CD4-positive, alpha-beta T cell (primary cell): ENCODE measurements around the gene RASA3. TPM values are rescaled to one million over a fixed set of nuclear protein-coding genes. Genes with fewer than 3 reads are reported as not detected.
A peak's percentile ranks its signal among the peaks of the same experiment; 100 is the strongest.

Source experiments
- ATAC-seq: fragments of 200-7000 bp; cut with Tn5 transposase; one replicate; pipeline ENCODE4 v1.10.0; 2022; ENCODE audit warnings: mild to moderate bottlenecking; ENCODE audit not compliant: poor library complexity
- CTCF ChIA-PET: fragments of 350-600 bp; sonication (Branson Sonifier 250); formaldehyde crosslinking; loops from one replicate; lab custom pipeline; 2021; ENCODE audit warnings: antibody characterized with exemption, inconsistent platforms; lab: Charles Lee
- POLR2A ChIA-PET: fragments of 350-600 bp; sonication (Branson Sonifier 250); formaldehyde crosslinking; loops from one replicate; lab custom pipeline; 2021; ENCODE audit warnings: antibody characterized with exemption, inconsistent platforms; lab: Charles Lee
- DNase-seq, 14 experiments: peaks; one replicate each; pipeline ENCODE4 v3.0.0-alpha.2; 2013 to 2020; ENCODE audit warnings: mixed read lengths in 2 of 14
- H3K27ac ChIP-seq, 2 donors: one replicate each; pipeline versions ENCODE4 v1.5.1 to v1.7.0; 2013; ENCODE audit warnings: low read length in 2 of 2, low read depth in 1 of 2, mild to moderate bottlenecking in 1 of 2
- H3K27me3 ChIP-seq, 2 experiments: 1 replicate in 1 of 2; 2 replicates in 1 of 2; pipeline versions ENCODE4 v1.6.1 to v1.7.0; 2013; ENCODE audit warnings: low read length in 2 of 2, control low read depth in 1 of 2, mild to moderate bottlenecking in 1 of 2, moderate library complexity in 1 of 2; ENCODE audit not compliant: insufficient read depth in 2 of 2, control insufficient read depth in 1 of 2
- H3K36me3 ChIP-seq: one replicate; pipeline ENCODE4 v1.6.1; 2013; ENCODE audit warnings: low read length, control low read depth; ENCODE audit not compliant: insufficient read depth
- H3K4me1 ChIP-seq: one replicate; pipeline ENCODE4 v1.6.1; 2013; ENCODE audit warnings: low read length, control low read depth; ENCODE audit not compliant: insufficient read depth
- H3K4me3 ChIP-seq: one replicate; pipeline ENCODE4 v1.5.1; 2013; ENCODE audit warnings: mild to moderate bottlenecking, low read length, moderate library complexity
- H3K9me3 ChIP-seq, 2 experiments: 1 replicate in 1 of 2; 2 replicates in 1 of 2; pipeline versions ENCODE4 v1.6.1 to v1.7.0; 2013; ENCODE audit warnings: low read length in 2 of 2, mild to moderate bottlenecking in 2 of 2, control low read depth in 1 of 2, moderate library complexity in 1 of 2; ENCODE audit not compliant: control insufficient read depth in 1 of 2, insufficient read depth in 1 of 2
- H3K27ac Mint-ChIP-seq: one replicate; pipeline ENCODE4 v1.8.0; 2020; ENCODE audit warnings: mixed read lengths
- H3K27me3 Mint-ChIP-seq: one replicate; pipeline ENCODE4 v1.8.0; 2021; ENCODE audit warnings: mixed read lengths
- H3K36me3 Mint-ChIP-seq: one replicate; pipeline ENCODE4 v1.8.0; 2021; ENCODE audit warnings: low read depth, mixed read lengths
- H3K4me1 Mint-ChIP-seq: one replicate; pipeline ENCODE4 v1.8.0; 2021; ENCODE audit warnings: low read depth, mixed read lengths
- H3K4me3 Mint-ChIP-seq: one replicate; pipeline ENCODE4 v1.8.0; 2020; ENCODE audit warnings: mild to moderate bottlenecking, mixed read lengths
- H3K9me3 Mint-ChIP-seq: one replicate; pipeline ENCODE4 v1.8.0; 2020; ENCODE audit warnings: mixed read lengths
- intact Hi-C, 2 experiments: fragments of 100-400 bp; cut with DNase I in 1 of 2; cut with micrococcal nuclease in 1 of 2; formaldehyde crosslinking; loops; one replicate each; pipeline versions ENCODE4 v1.15.1 to v1.9.0; 2023 to 2025; cut with DNase I, micrococcal nuclease
- total RNA-seq, 174 experiments: library from RNA in 2 of 174; stranded (reverse) in 2 of 174; gene quantifications; one replicate each; pipeline ENCODE4 v1.2.3 and lab custom pipeline; 2021 to 2026
- TF ChIP-seq, protein P1 (sequence below): fragments of 200-600 bp; IDR thresholded peaks from one replicate; pipeline ENCODE4 v1.8.0; 2022; ENCODE audit warnings: antibody characterized with exemption, mild to moderate bottlenecking

The RASA3 gene
- total RNA-seq, 2 experiments from 2014 or later = 181 to 184 TPM

DNA sequence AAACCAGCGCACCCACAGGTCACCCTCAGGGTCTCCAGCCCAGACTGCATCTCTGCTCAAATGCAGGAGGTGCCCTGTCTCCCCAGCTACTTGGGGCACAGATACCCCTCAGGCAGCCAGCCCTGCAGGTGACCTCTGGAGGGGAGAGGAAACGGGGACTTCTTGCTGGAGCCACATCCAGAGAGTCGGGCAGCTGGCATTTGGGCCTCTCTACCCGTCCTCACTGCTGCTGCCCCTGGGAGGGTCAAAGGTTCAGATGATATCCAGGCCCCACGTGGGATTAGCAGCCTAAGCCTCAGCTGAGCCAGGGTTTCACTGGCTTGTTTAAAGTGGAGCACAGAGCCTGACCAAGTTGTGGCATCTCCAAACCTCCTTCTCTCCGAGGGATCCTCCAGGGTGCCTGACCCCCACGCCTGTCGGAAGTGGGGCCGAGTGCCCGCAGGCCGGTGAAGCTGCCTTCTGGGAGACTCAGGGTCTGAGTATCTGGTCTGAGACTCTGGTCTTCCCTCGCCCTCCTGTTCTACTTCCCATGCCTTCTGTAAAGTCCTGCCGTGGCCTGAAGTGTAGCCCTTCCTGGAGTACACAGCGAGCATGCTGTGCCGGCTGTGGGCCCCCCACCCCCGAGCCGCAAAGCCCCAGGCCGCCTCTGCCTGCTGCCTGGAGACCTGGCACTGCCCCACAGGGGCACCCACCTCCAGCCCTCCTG, 2.1 kb downstream of the RASA3 start:
- Mint-ChIP-seq H3K4me1 (peaks cover 66% of the 10 kb centered on the region), H3K4me3 (peak overlapping the region; percentile 99), H3K36me3 (peaks cover 60% of the 10 kb centered on the region), H3K27ac (peak overlapping the region; percentile 99), H3K9me3 (no peaks in the 10 kb centered on the region), H3K27me3 (no peaks in the 10 kb centered on the region)
- H3K36me3 ChIP-seq = peaks cover 24% of the 10 kb centered on the region
- peaks cover 0 to 2% of the 10 kb centered on the region in 2 experiments for H3K9me3 ChIP-seq
- DNase-seq = no peak
- no peaks in the 10 kb centered on the region for H3K27me3 ChIP-seq
- ChIA-PET POLR2A (interaction anchor here (0.7 to 7.5 kb wide), 21 partner anchors 10 to 151 kb away, joined by 3 to 138 read pairs (median 5); partner anchors contain the start of gene UPF3A), CTCF (interaction anchor here (1.0 to 3.0 kb wide), 3 partner anchors 10 to 96 kb away, joined by 3 to 15 read pairs (median 3); no protein-coding TSS in a partner anchor)
- H3K4me3 ChIP-seq = peak overlapping the region; percentile 100
- peak overlapping the region; percentile 80 to 85 for H3K27ac ChIP-seq
- peaks cover 71% of the 10 kb centered on the region for H3K4me1 ChIP-seq
- ATAC-seq = no peak
- TF ChIP-seq, protein P1, sequence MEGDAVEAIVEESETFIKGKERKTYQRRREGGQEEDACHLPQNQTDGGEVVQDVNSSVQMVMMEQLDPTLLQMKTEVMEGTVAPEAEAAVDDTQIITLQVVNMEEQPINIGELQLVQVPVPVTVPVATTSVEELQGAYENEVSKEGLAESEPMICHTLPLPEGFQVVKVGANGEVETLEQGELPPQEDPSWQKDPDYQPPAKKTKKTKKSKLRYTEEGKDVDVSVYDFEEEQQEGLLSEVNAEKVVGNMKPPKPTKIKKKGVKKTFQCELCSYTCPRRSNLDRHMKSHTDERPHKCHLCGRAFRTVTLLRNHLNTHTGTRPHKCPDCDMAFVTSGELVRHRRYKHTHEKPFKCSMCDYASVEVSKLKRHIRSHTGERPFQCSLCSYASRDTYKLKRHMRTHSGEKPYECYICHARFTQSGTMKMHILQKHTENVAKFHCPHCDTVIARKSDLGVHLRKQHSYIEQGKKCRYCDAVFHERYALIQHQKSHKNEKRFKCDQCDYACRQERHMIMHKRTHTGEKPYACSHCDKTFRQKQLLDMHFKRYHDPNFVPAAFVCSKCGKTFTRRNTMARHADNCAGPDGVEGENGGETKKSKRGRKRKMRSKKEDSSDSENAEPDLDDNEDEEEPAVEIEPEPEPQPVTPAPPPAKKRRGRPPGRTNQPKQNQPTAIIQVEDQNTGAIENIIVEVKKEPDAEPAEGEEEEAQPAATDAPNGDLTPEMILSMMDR = no peak
- intact Hi-C loops = loop anchor here in 1 of 2 experiments (2.0 kb wide), 1 partner anchor 97 kb away; no protein-coding TSS in a partner anchor

DNA sequence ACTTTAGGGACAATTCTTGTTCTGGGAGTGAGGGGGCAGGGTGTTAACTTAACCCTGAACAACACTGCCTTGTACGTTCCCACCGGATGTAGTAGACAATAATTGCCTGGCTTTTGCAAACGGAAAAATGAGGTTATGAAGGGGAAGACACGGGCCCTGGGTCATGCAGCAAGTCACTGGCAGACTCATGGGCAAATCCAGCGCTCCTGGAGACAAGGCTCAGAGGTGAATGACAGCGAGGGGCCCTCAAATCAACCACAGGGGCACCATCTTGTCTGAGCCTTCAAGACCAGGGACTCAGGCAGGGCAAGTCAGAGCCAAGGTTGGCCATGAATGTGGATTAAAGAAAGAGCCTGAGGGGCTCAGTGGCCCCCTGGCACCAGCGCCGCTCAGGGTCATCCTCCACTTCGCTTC, 2.8 kb downstream of the RASA3 start:
- POLR2A ChIA-PET = interaction anchor here (1.1 to 7.5 kb wide), 10 partner anchors 8 to 97 kb away, joined by 3 to 138 read pairs (median 24); no protein-coding TSS in a partner anchor

More for the DNA sequence above, 2.8 kb downstream of the RASA3 start:
- Histone ChIP-seq H3K36me3 (peaks cover 30% of the 10 kb centered on the region), H3K4me1 (peaks cover 71% of the 10 kb centered on the region), H3K27ac (peak overlapping the region; percentile 80 to 85), H3K9me3 (peaks cover 0 to 4% of the 10 kb centered on the region in 2 experiments), H3K4me3 (peak overlapping the region; percentile 100), H3K27me3 (no peaks in the 10 kb centered on the region)
- intact Hi-C loops = loop anchor here (1.0 to 5.0 kb wide), 6 partner anchors 19 to 312 kb away; no protein-coding TSS in a partner anchor
- H3K4me1 Mint-ChIP-seq = peaks cover 66% of the 10 kb centered on the region
- TF ChIP-seq, protein P1 = no peak
- no peak for ATAC-seq
- peaks cover 66% of the 10 kb centered on the region for H3K36me3 Mint-ChIP-seq
- CTCF ChIA-PET = interaction anchor here (0.6 to 3.0 kb wide), 4 partner anchors 19 to 96 kb away, joined by 3 to 15 read pairs (median 4); no protein-coding TSS in a partner anchor
- H3K9me3 Mint-ChIP-seq = no peaks in the 10 kb centered on the region
- H3K4me3 Mint-ChIP-seq = peak overlapping the region; percentile 99
- peak in 4 of 14 experiments; percentile 39 to 66 (median 52) for DNase-seq
- H3K27ac Mint-ChIP-seq = peak overlapping the region; percentile 99
- H3K27me3 Mint-ChIP-seq = no peaks in the 10 kb centered on the region
